Measurements from ENCODE around the gene CEL. TPM values are rescaled to one million over a fixed set of nuclear protein-coding genes. Genes with fewer than 3 reads are reported as not detected.
A peak's percentile ranks its signal among the peaks of the same experiment; 100 is the strongest.

Gene CEL
- total and polyA plus RNA-seq, 10 of the 15 experiments (the other 5 are each of a cell fraction or from before 2014, with no cell fraction given), result 0.05 to 4.1 (median 0.29) TPM; not detected in 2

- 0 out of 4 replicates have a peak, but pooled peaks of 1 of the 2 experiments have one; percentile 18 for TF ChIP-seq EP300 (IDR thresholded peaks at IDR 0.05; ENCODE audit: borderline replicate concordance in 1 of 2, control insufficient read depth in 1 of 2, low read depth in 2 of 2, low read length in 2 of 2)
- TF ChIP-seq ETV6 (conservative IDR thresholded peaks at IDR 0.05 in 1 of 2, IDR thresholded peaks at IDR 0.05 in 1 of 2; ENCODE audit: borderline replicate concordance in 1 of 2, low read depth in 1 of 2), result 0 out of 4 replicates have a peak, but pooled peaks of 1 of the 2 experiments have one; percentile 45
- peak; percentile 37 to 50; a peak in 2 of 4 replicates for TF ChIP-seq IKZF2 (IDR thresholded peaks at IDR 0.05)
- no peak for TF ChIP-seq SUPT20H (IDR thresholded peaks at IDR 0.05; ENCODE audit: borderline replicate concordance, control insufficient read depth, low read depth, low read length)
- TF ChIP-seq, protein P1, sequence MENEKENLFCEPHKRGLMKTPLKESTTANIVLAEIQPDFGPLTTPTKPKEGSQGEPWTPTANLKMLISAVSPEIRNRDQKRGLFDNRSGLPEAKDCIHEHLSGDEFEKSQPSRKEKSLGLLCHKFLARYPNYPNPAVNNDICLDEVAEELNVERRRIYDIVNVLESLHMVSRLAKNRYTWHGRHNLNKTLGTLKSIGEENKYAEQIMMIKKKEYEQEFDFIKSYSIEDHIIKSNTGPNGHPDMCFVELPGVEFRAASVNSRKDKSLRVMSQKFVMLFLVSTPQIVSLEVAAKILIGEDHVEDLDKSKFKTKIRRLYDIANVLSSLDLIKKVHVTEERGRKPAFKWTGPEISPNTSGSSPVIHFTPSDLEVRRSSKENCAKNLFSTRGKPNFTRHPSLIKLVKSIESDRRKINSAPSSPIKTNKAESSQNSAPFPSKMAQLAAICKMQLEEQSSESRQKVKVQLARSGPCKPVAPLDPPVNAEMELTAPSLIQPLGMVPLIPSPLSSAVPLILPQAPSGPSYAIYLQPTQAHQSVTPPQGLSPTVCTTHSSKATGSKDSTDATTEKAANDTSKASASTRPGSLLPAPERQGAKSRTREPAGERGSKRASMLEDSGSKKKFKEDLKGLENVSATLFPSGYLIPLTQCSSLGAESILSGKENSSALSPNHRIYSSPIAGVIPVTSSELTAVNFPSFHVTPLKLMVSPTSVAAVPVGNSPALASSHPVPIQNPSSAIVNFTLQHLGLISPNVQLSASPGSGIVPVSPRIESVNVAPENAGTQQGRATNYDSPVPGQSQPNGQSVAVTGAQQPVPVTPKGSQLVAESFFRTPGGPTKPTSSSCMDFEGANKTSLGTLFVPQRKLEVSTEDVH (IDR thresholded peaks at IDR 0.05; ENCODE audit: low read depth, partially characterized antibody), result no peak
- no peak for TF ChIP-seq SIN3A (IDR thresholded peaks at IDR 0.05; ENCODE audit: low read depth, low read length)
- 0 out of 2 replicates have a peak, but pooled peaks have one; percentile 15 for TF ChIP-seq PAX5 (IDR thresholded peaks at IDR 0.05; ENCODE audit: borderline replicate concordance, low read depth, low read length)
- peak; percentile 94 to 96 for TF ChIP-seq BHLHE40 (IDR thresholded peaks at IDR 0.05; ENCODE audit: borderline replicate concordance in 1 of 2, low read depth in 2 of 2, low read length in 1 of 2)
- no peak for TF ChIP-seq IRF4 (IDR thresholded peaks at IDR 0.05; ENCODE audit: low read depth, low read length)
- TF ChIP-seq HDAC2 (IDR thresholded peaks at IDR 0.05), result no peak
- TF ChIP-seq ZNF217 (IDR thresholded peaks at IDR 0.05), result no peak
- TF ChIP-seq JUND (IDR thresholded peaks at IDR 0.05; ENCODE audit: low read depth, low read length), result no peak
- peak; percentile 39; the same call in 1 of the 2 replicates for TF ChIP-seq SPI1 (IDR thresholded peaks at IDR 0.05; ENCODE audit: borderline replicate concordance, insufficient read depth, low read depth, low read length)
- no peak for TF ChIP-seq MTA2 (IDR thresholded peaks at IDR 0.05; ENCODE audit: low read depth)
- TF ChIP-seq KDM1A (IDR thresholded peaks at IDR 0.05; ENCODE audit: borderline replicate concordance), result no peak
- TF ChIP-seq ASH2L (IDR thresholded peaks at IDR 0.05; ENCODE audit: borderline replicate concordance, low read depth), result no peak
- 0 out of 2 replicates have a peak, but pooled peaks have one; percentile 38 for TF ChIP-seq DPF2 (IDR thresholded peaks at IDR 0.05)
- no peak for TF ChIP-seq LARP7 (IDR thresholded peaks at IDR 0.05)
- peak; percentile 81; the same call in 1 of the 2 replicates for TF ChIP-seq CREM (IDR thresholded peaks at IDR 0.05; ENCODE audit: low read depth)
- TF ChIP-seq GATAD2B (conservative IDR thresholded peaks at IDR 0.05; ENCODE audit: low read depth), result no peak
- TF ChIP-seq, protein P2, sequence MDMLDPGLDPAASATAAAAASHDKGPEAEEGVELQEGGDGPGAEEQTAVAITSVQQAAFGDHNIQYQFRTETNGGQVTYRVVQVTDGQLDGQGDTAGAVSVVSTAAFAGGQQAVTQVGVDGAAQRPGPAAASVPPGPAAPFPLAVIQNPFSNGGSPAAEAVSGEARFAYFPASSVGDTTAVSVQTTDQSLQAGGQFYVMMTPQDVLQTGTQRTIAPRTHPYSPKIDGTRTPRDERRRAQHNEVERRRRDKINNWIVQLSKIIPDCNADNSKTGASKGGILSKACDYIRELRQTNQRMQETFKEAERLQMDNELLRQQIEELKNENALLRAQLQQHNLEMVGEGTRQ (IDR thresholded peaks at IDR 0.05; ENCODE audit: borderline replicate concordance, low read depth, low read length), result peak; percentile 29; the same call in 1 of the 2 replicates
- TF ChIP-seq EED (IDR thresholded peaks at IDR 0.05; ENCODE audit: low read depth), result peak; percentile 53; the same call in 1 of the 2 replicates
- 0 out of 2 replicates have a peak, but pooled peaks have one; percentile 38 for TF ChIP-seq CBFB (IDR thresholded peaks at IDR 0.05; ENCODE audit: low read depth)
- TF ChIP-seq CHD2 (IDR thresholded peaks at IDR 0.05; ENCODE audit: borderline replicate concordance, low read depth, low read length), result no peak
These were observed 50.9 kb downstream of the CEL start (continued) for GRCh38 chr9:133112663-133113026.
